GM13976 (cell line): ENCODE results near the gene VAMP8.

Source experiments
- DNase-seq: peaks from one replicate; pipeline ENCODE4 v3.0.0; 2012; ENCODE audit warnings: low spot score
- in situ Hi-C: fragments of 300-500 bp; cut with MboI; formaldehyde crosslinking; loops from one replicate; pipeline ENCODE4 v1.12.0; 2022; ENCODE audit warnings: low sequenced_read_pairs, mixed read lengths, inconsistent platforms; ENCODE audit not compliant: unreplicated experiment
- TF ChIP-seq, protein P1 (sequence below): IDR thresholded peaks from 2 replicates; pipeline ENCODE4 v1.5.1; 2012; ENCODE audit warnings: borderline replicate concordance, mild to moderate bottlenecking; ENCODE audit not compliant: insufficient read depth; ENCODE audit errors: extremely low read depth, missing control alignments, control extremely low read depth

The VAMP8 gene

DNA sequence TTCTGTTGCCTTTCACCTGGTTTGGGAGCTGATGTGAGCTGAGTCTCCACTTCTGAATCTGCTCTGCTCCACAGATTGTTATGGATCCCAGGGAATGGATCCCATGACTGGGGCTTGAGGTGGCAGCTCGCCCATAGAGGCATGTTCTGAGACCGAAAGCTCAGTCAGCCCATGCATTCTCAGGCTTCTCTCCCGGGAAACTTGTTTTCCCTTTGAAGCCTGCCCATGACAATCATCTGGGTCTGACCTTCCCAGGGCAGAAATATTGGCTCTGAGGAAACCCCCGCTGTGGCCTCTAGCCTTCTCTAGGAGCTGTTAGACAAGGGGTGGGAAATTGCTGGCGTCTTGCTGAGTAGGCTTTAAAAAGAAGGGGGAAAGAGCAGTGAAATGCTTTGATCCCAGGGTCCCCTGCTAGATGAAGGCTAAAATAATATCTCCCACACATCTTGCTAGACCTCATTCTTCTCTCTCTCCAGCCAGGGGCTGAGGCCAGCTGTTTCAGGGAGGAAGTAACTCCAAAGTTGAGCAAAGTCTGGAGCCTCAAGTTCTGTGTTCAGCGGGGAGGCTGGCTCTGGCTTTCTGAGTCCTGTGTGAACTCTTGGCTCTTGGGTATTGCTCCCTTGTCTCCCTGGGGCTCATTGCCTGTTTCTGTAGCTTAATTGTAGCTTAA, 2.0 kb downstream of the VAMP8 start:
- in situ Hi-C loops: no loop called here
- TF ChIP-seq, protein P1, sequence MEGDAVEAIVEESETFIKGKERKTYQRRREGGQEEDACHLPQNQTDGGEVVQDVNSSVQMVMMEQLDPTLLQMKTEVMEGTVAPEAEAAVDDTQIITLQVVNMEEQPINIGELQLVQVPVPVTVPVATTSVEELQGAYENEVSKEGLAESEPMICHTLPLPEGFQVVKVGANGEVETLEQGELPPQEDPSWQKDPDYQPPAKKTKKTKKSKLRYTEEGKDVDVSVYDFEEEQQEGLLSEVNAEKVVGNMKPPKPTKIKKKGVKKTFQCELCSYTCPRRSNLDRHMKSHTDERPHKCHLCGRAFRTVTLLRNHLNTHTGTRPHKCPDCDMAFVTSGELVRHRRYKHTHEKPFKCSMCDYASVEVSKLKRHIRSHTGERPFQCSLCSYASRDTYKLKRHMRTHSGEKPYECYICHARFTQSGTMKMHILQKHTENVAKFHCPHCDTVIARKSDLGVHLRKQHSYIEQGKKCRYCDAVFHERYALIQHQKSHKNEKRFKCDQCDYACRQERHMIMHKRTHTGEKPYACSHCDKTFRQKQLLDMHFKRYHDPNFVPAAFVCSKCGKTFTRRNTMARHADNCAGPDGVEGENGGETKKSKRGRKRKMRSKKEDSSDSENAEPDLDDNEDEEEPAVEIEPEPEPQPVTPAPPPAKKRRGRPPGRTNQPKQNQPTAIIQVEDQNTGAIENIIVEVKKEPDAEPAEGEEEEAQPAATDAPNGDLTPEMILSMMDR: no peak
- DNase-seq: no peak

DNA sequence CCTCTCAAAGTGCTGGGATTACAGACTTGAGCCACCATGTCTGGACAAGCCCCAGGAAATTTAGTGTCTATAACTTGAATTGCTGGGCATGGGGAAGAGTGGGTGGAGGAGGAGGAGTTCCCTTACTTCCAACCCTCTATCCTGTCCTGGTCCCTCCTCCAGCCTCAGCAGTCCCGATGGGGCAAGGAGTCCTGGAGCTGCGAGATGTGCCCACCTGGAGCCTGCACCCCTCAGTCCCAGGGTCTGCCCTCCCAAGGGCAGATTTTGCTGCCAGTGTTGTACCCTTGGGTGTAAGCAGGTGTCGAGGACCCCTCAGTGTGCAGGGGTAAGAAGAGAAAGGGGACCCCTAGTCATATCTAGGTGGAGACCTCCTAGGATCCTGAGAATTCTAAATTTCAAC, 2.8 kb downstream of the VAMP8 start:
- TF ChIP-seq, protein P1: no peak
- DNase-seq: no peak
- in situ Hi-C loops: no loop called here

DNA sequence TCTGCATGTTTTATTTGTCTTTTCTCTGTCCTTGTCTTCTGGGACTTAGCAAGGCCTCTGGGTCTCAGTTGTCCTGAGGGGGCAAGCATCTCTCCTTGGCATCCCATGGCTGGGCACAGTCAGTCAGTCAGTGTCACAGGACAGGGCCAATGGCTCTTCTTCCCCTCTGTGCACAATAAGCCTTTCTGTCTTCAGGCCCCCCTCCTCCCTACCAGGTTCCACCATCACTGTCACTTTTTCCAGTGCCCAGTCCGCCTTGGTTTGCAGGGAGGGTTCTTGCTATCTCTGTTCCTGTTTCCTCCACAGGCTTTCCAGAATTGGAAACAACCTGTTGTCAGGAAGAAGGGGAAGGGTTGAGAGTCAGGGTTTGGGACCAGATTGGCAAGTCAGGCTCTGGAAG, 5.1 kb downstream of the VAMP8 start:
- in situ Hi-C loops: no loop called here
- TF ChIP-seq, protein P1: no peak
- DNase-seq: no peak

DNA sequence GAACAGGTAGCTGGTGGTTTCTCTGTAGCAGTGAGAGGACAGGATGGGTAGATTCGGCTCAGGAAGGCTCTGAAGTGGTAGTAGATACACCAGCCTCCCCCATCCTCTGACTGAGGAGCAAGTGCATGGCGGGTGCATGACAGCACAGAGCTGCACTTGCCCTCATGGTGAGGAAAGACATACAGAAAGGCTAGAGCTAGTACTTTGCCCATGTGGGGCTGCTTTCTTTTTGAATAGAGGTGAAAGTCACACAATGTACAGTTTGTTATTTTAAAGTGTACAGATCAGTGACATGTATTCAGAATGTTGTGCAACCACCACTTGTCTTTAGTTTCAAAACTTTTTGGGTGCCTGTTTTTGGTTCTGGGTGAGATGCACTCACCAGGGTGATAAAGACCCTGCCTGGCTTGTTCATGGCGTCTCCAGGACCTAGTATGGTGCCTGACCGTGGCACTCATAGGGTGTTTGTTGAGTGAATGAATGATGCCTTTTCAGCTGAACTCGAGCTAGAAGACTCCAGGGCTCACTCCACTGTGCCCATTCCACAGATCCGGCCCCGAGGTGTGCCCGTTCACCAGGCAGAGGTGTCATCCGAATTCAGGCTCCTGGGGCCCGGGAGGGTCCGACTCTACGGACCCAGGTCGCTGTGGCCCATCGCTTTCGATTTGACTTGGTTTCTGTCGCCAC, 6.4 kb downstream of the VAMP8 start:
- TF ChIP-seq, protein P1: no peak
- in situ Hi-C loops: no loop called here
- no peak for DNase-seq

DNA sequence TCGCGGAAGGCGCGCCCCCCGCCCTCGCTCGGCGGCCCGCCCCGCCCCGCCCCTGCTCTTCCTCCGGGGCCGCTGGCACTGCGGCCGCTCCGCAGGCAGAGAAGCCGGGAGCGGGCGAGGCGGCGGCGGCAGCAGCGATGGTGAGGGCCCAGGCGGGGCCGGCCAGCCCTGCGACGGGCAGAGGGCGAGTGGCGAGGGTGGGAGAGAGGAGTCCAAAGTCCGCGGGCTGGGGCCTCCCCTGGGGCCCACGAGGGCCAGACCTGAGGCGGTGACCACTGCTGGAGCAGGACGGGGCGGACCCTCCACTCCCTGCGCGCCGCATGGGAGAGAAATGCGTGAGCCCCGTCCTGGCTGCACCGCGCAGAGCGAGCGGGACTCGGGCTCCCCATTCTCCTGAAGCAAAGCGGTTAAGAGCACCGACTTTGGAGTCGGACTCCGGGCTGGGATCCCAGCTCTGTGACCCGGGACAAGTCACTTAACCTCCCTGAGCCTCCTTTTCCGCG, 7.0 kb downstream of the VAMP8 start, which contains the start of gene VAMP5:
Gene VAMP5, plus strand, starts transcription at position 78 of the 503 bp plus-strand sequence. Its CDS starts 60 bp downstream, at position 138.
- TF ChIP-seq, protein P1: no peak
- in situ Hi-C loops: no loop called here
- peak; percentile 88 for DNase-seq

DNA sequence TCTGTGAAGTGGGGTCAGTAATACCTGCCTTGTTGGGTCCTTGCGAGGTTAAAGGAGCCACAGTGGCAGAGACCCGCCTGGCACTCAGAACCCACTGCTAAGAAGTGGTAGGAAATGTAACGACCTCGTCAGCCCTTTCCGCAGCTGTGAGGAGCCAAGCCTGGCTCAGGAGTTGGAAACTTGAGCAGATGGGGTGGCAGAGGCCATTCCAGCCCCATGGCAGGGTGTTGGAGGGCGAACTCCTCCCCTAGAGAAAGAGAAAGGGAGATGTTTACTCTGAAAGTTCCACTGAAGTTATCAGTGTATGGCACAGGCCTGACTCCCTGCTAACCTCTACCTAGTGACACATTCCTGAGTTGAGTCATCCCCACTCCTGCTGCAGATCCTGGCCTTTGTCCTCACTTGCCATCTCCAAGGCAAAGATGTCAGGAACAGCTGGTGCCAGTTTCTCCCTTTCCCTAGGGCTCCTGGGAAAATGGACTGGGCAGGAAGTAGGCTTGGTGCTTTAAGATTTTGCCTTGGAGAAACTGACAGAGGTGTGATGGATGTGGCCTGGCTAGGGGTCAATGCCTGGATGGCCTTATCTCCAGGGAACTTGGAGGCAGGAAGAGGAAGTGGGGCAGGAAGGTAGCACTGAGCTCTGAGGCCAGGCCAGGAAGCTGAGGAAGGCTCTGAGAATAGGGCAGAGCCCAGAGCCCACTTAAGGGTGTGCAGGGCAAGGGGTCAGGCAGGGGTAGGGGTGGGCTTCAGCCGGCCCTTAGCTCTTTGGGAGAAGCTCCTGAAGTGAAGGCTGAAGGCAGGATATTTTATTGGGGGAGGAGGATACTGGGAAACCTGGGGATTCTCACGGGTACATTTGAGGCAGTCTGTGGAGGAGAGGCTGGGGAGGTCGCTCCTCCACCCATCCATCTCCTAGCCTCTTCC, 7.7 kb downstream of the VAMP8 start:
- in situ Hi-C loops: no loop called here
- DNase-seq: peak; percentile 53
- TF ChIP-seq, protein P1: no peak
